ENCODE data around the gene LRRD1. TPM values are rescaled to one million over a fixed set of nuclear protein-coding genes. Genes with fewer than 3 reads are reported as not detected.

LRRD1 gene
- total RNA-seq, 1 donor from 2014 or later: 0.19 TPM

- Mint-ChIP-seq H3K9me3 (peaks cover 3% of the 10 kb centered on the region), H3K27ac (no peak overlapping the region), H3K4me1 (ENCODE audit: unreplicated experiment) (no peaks in the 10 kb centered on the region), H3K36me3 (no peaks in the 10 kb centered on the region), H3K4me3 (no peak overlapping the region), H3K27me3 (peaks cover 4% of the 10 kb centered on the region)
- TF ChIP-seq, protein P1, sequence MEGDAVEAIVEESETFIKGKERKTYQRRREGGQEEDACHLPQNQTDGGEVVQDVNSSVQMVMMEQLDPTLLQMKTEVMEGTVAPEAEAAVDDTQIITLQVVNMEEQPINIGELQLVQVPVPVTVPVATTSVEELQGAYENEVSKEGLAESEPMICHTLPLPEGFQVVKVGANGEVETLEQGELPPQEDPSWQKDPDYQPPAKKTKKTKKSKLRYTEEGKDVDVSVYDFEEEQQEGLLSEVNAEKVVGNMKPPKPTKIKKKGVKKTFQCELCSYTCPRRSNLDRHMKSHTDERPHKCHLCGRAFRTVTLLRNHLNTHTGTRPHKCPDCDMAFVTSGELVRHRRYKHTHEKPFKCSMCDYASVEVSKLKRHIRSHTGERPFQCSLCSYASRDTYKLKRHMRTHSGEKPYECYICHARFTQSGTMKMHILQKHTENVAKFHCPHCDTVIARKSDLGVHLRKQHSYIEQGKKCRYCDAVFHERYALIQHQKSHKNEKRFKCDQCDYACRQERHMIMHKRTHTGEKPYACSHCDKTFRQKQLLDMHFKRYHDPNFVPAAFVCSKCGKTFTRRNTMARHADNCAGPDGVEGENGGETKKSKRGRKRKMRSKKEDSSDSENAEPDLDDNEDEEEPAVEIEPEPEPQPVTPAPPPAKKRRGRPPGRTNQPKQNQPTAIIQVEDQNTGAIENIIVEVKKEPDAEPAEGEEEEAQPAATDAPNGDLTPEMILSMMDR (conservative IDR thresholded peaks at IDR 0.05): no peak
- DNase-seq (ENCODE audit: extremely low spot score, unreplicated experiment): no peak
Measured at GRCh38 chr7:92161271-92161670, 17.7 kb downstream of the LRRD1 start.

DNA sequence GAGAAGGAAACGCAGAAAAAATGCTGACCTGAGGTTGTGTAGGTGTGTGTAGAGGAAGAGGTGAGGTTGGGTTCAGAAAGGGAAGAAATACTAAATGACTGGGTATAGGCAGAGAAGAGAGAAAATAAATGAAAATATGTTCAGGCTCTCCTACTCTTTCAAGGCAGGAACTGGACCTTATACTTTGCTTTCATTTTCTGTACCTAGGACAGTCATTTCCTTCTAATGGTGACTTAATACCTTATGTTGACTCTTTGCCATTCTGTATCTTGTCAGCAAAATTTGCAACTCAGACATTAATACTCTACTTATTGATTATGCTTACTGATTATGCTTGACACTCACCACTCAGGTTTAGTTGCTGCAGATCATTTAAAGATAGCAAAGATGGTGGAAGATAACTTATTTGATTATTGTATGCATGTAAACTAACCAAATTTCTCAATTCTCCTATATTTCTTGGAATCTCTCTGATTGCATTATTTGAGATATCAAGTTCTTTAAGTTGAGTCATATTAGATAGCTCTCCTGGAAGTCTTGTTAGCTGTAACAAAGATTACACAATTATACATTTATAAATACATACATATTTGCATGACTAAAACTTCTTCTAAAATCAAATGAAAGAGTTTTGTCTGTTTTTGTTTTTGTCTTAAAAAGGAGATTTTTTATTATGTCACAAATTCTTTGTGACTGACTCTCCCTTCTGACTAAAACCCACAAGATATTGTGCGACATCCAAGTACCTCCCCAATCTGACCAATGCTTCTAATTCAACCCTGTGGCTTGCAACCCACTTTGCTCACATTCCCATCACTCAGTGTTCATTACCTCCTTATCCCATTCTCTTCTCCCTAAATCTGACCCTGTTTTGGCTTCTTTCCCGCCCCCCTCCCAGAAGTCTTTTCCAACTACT is 20.0 kb downstream of the LRRD1 start:
- Mint-ChIP-seq H3K4me3 (no peak overlapping the region), H3K36me3 (no peaks in the 10 kb centered on the region), H3K27ac (no peak overlapping the region), H3K27me3 (peaks cover 4% of the 10 kb centered on the region), H3K4me1 (ENCODE audit: unreplicated experiment) (no peaks in the 10 kb centered on the region), H3K9me3 (peaks cover 3% of the 10 kb centered on the region)
- DNase-seq (ENCODE audit: extremely low spot score, unreplicated experiment): no peak
- TF ChIP-seq, protein P1 (conservative IDR thresholded peaks at IDR 0.05): no peak

DNA sequence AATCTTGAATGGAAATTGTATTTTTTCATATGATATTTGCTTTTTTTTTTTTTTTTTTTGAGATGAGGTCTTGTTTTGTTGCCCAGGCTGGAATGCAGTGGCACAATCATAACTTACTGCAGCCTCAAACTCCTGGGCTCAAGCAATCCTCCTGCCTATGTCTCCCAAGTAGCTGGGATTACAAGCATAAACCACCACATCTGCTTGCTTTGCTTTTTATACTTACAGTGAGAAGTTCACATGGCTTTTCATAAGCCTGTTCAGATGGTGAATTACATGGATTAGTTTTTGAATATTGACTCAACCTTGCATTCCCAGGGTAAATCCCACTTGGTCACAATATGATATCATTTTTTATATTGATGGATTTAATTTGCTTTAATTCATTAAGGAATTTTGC is 22.0 kb downstream of the LRRD1 start:
- Mint-ChIP-seq H3K36me3 (no peaks in the 10 kb centered on the region), H3K4me1 (ENCODE audit: unreplicated experiment) (no peaks in the 10 kb centered on the region), H3K27ac (no peak overlapping the region), H3K27me3 (peaks cover 4% of the 10 kb centered on the region), H3K9me3 (peaks cover 3% of the 10 kb centered on the region), H3K4me3 (no peak overlapping the region)
- TF ChIP-seq, protein P1 (conservative IDR thresholded peaks at IDR 0.05): no peak
- DNase-seq (ENCODE audit: extremely low spot score, unreplicated experiment): no peak

GRCh38 chr7:92155108-92155739 is 23.7 kb downstream of the LRRD1 start:
- H3K27me3 Mint-ChIP-seq: no peaks in the 10 kb centered on the region
- no peak overlapping the region for H3K27ac Mint-ChIP-seq
- H3K36me3 Mint-ChIP-seq: no peaks in the 10 kb centered on the region
- H3K9me3 Mint-ChIP-seq: no peaks in the 10 kb centered on the region
- DNase-seq (ENCODE audit: extremely low spot score, unreplicated experiment): no peak
- H3K4me3 Mint-ChIP-seq: no peak overlapping the region
- no peaks in the 10 kb centered on the region for H3K4me1 Mint-ChIP-seq (ENCODE audit: unreplicated experiment)
- TF ChIP-seq, protein P1 (conservative IDR thresholded peaks at IDR 0.05): no peak

DNA sequence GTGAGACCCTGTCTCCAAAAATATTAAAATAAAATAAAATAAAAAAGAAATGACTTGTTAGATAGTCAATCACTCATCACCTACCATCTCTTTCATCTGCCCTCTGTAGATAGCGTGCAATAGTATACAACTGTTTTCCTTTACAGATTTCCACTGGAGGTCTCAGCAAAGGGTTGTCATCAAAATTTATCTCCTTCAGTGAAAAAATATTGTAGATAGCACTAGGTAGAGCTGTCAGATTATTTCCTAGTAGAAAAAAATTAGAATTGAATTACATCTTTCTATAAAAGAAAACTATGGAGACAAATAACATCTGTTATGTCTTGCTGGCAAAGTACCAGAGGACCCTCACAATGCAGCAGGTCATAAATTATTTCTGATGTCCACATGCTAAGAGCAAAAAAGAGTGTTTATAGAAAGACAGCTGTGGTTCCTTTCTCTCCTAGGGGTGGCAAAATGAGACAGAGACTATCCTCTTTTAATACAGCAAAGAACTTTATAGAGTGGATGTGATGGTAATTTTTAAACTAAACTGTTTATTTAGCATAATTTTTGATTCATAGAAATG is 28.4 kb downstream of the LRRD1 start:
- H3K36me3 Mint-ChIP-seq: no peaks in the 10 kb centered on the region
- H3K9me3 Mint-ChIP-seq: no peaks in the 10 kb centered on the region
- no peak for DNase-seq (ENCODE audit: extremely low spot score, unreplicated experiment)
- H3K4me3 Mint-ChIP-seq: no peak overlapping the region
- TF ChIP-seq, protein P1 (conservative IDR thresholded peaks at IDR 0.05): no peak
- H3K27ac Mint-ChIP-seq: no peak overlapping the region
- H3K4me1 Mint-ChIP-seq (ENCODE audit: unreplicated experiment): no peaks in the 10 kb centered on the region
- H3K27me3 Mint-ChIP-seq: no peaks in the 10 kb centered on the region

Measured in type B pancreatic cell (in vitro differentiated cells).